Measurements from ENCODE around the gene C10orf143.
"Not testable (repeated sequence)": the region's sequence is repeated elsewhere in the genome, so short reads cannot be mapped to it uniquely, and the experiment has no call there.

Gene C10orf143

GRCh38 chr10:130111113-130111851 lies 652 bp upstream of the C10orf143 start:
- DNase-seq: peak; percentile 39

- DNase-seq: no peak
Observed at GRCh38 chr10:130109796-130110245, 809 bp downstream of the C10orf143 start.

DNA sequence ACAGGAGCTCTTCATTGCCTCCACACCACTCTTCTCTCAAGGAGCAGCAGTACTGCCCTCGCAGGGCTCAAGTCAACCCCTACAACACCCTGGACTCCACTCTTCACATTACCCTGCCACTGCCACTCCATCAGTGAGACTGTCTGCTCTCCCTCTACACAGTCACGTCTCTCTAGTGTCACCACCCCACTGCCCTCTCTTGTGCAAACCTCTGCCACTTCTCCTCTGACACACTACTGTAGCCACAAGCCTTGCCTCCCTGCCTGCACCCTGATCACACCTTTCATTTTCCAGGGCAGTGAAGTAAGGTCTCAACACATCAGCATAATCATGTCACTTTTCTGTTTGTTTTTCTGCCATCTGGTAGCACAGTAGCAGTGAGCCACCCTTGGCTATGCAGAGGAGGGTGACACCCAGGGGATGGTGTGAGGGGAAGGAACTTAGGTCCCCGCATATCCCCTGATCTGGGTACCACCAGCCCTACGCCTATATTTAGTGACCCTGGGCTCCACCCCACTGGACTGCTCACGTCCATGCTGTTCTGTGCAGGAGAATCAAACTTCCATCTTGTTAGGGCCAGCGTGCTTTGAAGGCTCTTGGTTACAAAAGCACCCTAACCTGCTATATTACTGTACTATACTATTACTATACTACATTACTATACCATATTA lies 1.6 kb downstream of the C10orf143 start:
- no peak for DNase-seq

GRCh38 chr10:130108146-130108545 lies 2.5 kb downstream of the C10orf143 start:
- DNase-seq: not testable (repeated sequence)

- DNase-seq: no peak
Observed at GRCh38 chr10:130105724-130106123, 4.9 kb downstream of the C10orf143 start.

DNA sequence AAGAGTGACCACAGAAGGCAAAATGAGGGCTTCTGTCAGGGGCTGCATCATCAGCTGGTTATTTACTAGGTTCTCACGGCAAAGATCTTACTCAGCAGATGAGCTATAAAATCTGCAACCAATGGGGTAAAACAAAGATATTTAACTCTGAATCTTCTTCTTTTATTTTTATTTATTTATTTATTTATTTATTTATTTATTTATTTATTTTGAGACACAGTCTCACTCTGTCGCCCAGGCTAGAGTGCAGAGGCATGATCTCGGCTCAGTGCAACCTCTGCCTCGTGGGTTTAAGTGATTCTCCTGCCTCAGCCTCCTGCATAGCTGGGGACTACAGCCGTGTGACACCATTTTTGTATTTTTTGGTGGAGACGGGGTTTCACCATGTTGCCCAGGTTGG lies 11.3 kb downstream of the C10orf143 start:
- DNase-seq: no peak

GRCh38 chr10:130090565-130090964 lies 20.1 kb downstream of the C10orf143 start:
- not testable (repeated sequence) for DNase-seq

GRCh38 chr10:130080461-130080814 lies 30.2 kb downstream of the C10orf143 start:
- DNase-seq: no peak

- no peak for DNase-seq
Observed at GRCh38 chr10:130079614-130080460, 30.8 kb downstream of the C10orf143 start.

GRCh38 chr10:130078120-130078519 lies 32.5 kb downstream of the C10orf143 start:
- DNase-seq: no peak

- no peak for DNase-seq
Observed at GRCh38 chr10:130076681-130077080, 33.9 kb downstream of the C10orf143 start.

GRCh38 chr10:130074639-130075038 lies 36.0 kb downstream of the C10orf143 start:
- DNase-seq: no peak

GRCh38 chr10:130073912-130074311 lies 36.7 kb downstream of the C10orf143 start:
- DNase-seq: no peak

DNA sequence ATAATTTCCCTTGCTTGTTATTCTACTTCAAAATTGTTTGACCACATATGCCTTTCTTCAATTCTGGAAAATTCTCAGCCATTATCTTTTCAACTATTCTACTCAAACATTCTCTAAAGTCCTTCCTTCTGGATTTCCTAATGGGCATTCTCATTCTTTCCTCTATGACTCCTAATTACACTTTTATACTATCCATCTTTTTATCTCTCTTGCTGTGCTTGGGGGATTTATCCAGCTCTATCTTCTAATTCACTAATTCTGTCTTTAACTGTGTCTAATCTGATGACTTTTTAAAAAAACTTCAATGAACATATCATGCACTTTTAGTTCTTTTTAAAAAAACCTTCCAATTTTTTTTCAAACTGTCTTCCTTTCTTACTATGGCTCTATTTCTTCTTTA lies 38.4 kb downstream of the C10orf143 start:
- no peak for DNase-seq

GRCh38 chr10:130067893-130068292 lies 42.7 kb downstream of the C10orf143 start:
- DNase-seq: no peak

DNA sequence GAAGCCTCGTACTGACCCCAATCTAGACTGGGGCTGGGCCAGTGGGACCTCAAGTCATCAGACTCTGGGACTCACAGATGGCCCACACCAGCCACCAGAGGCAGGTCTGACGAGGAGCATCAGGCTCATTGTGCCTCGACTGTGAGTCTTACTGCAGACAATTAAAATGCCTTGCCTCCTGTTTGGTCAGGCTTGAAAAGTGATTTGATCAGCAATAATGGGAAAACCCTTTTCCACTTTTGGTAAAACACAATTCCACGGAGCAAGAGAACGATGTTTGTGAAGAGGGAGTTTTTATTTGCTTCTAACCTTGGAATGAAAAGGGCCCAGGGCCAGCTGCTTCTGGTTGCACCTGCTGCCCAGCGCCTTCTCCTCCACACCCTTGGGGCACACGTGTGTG lies 43.9 kb downstream of the C10orf143 start:
- DNase-seq: no peak

GRCh38 chr10:130065251-130065650 lies 45.4 kb downstream of the C10orf143 start:
- DNase-seq: no peak

DNA sequence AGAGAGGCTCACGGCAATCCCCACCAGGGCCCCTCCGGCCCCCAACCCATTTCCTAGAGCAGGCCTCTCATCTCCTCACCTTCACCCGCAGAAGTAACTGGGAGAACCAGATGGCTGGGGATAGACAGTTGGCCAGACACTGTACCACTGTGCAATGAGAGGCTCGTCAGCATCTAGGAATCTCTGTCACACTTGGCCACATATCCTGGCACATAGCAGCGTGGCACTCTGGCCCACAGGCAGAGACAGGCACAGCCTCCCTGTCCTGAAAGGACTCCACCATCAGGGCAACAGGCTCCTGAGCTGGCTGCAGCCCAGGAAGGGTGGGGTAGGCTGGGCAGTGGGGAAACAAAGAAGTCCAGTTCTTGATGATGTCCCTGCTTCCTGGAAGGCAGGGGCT lies 45.8 kb downstream of the C10orf143 start:
- no peak for DNase-seq

DNA sequence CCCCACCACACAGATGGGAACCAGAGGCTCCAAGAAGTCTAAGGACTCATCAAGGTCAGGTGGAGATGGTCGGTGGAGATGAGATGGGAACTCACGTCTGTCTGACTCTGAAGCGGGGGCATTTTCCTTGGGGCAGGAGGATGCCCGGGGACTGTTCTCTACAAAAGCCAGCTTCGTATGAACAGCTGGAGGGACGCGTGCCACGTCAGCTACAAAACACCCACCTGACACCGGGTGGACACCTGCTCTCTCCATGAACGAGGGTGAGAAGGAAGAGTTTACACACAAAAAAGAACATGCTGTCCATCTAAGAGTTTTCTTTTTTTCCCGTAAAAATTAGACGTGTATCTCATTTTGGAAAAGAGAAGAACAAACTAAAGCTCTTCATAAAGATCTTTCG lies 47.7 kb downstream of the C10orf143 start:
- no peak for DNase-seq

DNA sequence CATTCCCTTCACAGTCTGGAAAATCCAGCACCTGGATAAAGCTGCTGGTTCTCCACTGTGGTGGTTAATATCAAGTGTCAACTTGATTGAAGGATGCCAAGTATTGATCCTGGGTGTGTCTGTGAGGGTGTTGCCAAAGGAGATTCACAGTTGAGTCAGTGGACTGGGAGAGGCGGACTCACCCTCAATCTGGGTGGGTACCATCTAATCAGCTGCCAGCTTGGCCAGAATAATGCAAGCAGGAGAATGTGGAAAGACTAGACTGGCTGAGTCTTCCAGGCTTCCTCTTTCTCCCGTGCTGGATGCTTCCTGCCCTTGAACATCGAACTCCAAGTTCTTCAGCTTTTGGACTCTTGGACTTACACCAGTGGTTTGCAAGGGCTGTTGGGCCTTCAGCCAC lies 48.4 kb downstream of the C10orf143 start:
- no peak for DNase-seq

DNA sequence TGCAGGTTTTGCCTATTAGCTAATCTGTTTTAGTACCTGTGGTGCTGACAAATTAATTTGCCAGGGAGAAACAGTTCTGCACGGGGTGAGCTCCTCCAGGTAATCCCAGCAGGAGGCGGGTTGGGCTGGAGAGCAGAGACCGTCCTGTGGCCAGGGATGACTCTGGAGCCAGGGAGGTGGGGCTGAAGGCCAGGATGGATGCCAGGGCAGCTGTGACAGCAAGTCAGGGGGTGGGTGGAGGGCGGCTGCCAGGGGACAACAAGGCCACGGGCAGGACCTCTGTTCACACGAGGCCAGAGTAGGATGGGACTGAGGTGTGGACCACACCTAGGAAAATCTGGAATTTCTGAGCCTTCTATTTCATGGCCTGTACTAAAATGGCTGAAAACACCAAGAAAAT lies 48.9 kb downstream of the C10orf143 start:
- DNase-seq: no peak

DNA sequence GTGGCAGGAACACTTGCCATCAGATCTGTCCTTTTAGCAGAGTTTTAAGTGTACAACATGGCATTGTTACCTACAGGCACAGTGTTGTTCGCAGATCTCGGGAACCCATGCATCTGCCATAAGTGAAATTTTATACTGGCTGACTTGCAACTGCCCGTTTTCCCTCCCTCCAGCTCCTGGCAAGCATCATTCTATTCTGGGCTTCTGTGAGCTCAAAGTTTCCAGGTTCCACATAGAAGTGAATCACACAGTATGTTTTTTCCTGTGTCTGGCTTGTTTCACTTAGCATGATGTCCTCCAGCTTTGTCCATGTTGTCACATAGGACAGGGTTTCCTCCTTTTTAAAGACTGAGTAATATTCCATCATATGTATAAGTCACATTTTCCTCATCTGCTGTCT lies 56.6 kb downstream of the C10orf143 start:
- DNase-seq: no peak

GRCh38 chr10:130053561-130053960 lies 57.1 kb downstream of the C10orf143 start:
- no peak for DNase-seq

GRCh38 chr10:130052193-130052592 lies 58.4 kb downstream of the C10orf143 start:
- no peak for DNase-seq

All from NCI-H524 treated with DMSO at 0.1 percent for 48 hours (cell line).